HS-5 (cell line): ENCODE data around the gene SETD3.

Experiments
- DNase-seq: peaks from one replicate; pipeline ENCODE4 v3.0.0-alpha.2; 2012; ENCODE audit warnings: low read depth

SETD3 gene

DNA sequence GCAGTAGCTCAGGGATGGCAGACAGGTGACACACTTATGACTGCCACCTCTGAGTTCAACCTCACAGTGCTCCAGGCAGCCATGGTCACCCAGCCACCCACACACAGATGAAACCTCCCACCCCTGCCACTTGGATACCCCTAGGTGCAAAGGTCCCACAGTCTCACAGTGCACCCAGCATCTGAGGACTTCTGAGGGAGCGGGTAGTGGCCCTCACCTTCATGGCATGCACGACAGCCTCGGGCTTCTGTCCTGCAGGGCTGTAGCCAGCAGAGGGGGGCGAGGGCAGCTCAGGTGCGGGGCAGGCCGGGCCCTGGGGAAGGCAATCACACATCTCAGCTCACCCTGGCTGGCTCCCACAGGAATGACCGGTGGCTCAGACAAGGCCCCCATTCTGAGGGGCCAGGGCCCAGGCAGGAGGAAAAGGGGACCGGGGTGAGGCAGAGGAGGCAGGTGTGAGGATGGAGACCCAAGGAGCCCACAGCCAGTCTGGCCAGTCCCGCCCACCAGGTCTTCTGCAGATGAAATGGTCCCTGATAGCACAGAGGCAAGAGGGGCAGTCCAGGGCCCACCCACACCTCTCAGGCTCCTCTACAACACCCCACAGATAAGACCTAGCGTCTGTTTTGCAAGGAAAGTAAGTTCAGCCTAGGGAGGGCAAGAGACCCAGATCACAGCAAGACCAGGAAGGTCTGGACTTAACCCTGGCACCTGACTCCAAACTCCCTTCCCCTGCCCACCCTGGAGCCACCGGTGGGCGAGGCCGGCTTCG lies 36.4 kb upstream of the SETD3 start:
- DNase-seq: no peak

DNA sequence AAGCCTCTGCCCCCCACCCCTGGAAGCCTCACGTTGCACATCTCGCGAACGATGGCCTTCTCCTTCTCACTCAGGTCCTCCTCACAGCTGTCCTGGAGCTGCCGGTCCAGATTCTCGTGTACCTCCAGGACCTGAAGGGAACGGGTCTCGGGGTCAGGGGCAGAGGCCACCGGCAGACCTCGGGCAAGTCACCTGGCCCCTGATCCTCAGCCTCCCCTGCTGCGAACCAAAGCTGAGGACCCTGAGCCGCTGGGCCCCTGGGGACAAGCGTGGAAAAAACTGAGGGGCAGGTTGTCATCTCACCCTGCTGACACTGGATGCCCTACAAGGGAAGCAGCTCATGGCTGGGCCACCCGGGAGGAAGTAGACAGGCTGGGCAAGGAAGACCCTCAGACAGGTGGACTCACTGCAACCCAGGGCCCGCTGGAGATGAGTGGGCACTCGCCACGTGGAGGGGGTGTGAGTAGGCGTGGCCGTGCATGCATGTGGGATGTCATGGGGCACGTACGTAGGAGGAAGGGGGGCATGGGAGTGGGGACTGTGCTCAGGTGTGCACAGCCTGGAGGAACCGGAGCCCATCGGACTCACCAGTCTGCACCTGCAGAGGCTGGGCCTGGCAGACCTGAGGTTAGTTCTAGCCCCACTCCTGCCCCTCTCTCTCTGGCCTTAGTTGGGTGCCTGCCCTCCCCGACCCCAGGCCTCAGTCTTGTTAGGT lies 35.7 kb upstream of the SETD3 start:
- no peak for DNase-seq

DNA sequence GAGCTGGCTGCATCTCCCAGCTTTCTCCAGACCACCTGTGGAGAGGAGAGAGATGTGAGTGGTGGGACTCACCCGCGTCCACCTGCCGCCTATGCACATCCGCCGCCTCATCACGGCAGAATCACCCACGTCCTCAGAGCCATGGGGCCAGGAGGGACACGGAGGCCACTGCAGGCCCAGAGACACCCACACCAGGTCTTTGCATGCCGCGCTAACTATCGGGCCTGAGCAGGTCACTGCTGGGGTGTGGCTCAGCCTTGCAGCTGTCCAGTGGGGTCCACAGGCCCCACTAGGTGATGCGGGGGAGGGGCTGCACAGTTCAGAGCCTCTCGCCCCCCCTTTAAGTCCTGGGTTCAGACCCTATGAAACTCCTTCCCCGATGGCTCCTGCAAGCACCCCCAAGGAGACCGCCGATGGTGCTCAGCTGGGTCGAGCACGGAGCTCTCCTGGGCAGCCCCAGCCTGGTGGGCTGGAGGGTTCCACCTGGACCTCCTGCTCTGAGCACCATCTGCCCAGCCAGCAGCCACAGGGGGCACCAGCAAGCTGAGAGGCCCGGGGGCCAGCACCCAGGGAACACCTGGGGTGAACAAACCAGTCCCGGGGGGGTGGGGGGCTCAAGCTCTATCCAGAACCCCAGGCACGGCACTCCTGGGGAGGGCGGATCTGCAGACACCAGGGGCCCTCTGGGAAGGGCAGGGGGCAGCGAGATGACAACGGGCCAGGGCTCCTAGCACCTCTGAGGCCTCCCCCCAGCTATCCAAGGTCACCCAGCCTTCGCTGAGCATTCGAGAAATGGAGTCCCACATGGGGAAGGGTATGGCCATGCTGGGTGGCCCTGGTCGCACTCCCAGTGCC lies 34.9 kb upstream of the SETD3 start:
- no peak for DNase-seq

- DNase-seq: no peak
Observed at GRCh38 chr14:99514552-99515300, 34.1 kb upstream of the SETD3 start.

DNA sequence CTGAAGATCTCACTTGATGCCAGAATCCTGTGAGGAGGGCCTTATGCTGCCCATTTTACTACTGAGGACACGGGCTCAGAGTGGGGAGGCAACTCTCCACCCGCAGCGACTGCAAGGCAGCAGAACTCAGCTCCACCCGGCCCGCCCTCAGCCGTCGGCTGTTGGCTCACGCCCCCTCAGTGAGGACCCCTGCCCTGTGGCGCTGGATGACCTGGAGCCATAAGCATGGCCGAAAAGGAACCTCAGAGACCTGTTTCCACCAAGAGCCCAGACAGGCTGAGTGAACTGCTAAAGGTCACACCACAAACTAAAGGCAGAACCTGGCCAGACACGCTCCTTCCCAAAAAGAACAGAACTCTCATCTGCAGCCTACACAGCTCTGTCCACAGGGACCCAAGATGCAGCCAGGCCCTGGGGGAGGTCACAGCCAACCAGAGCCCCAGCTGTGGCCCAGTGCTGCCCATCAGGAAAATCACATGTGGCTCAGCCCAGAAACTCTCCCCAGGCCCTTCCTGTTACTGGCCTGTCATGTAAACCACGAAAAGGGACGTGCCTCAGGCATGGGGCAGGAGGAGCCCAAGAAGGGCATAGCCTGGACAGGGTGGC lies 33.4 kb upstream of the SETD3 start:
- no peak for DNase-seq

DNA sequence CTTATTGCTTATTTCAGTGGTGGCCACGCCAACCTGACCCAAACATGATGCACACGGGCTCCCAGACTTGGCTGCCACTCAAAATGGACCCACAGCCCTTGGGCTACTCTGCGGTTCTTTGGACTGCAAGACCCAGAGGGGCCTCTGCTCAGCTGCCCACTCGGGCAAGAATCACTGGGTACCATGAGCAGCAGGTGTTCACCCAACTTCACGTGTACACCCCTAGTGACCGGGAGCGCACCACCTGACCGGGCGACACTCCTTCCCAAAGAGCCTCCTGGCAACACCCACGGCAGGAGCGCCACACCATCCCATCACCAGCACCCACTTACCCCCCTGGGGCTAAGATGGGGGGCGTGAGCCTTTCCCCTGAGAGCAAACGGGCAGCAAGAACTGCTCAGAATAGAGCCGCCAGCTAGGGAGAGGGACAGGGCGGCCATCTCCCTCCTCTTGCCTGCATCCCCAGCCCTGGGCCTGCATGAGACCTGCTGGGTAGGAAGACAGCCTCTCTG lies 32.6 kb upstream of the SETD3 start:
- DNase-seq: no peak

- no peak for DNase-seq
Observed at GRCh38 chr14:99512571-99513182, 32.0 kb upstream of the SETD3 start.

DNA sequence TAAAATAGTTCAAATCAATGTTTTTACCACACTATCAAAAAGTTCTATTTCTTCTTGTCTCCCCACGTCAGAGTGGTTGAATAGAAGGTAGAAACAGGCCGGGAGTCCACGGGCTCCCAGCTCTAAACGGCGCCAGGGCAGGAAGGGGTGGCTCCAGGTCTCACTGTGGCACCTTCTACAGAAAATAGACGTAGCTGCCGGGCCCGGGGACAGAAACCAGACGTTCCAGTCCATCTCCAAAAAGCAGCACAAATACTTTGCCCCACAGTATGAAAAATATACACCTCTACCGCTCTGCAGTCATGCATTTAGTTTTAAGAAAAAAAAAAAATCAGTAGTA lies 31.4 kb upstream of the SETD3 start:
- DNase-seq: no peak

DNA sequence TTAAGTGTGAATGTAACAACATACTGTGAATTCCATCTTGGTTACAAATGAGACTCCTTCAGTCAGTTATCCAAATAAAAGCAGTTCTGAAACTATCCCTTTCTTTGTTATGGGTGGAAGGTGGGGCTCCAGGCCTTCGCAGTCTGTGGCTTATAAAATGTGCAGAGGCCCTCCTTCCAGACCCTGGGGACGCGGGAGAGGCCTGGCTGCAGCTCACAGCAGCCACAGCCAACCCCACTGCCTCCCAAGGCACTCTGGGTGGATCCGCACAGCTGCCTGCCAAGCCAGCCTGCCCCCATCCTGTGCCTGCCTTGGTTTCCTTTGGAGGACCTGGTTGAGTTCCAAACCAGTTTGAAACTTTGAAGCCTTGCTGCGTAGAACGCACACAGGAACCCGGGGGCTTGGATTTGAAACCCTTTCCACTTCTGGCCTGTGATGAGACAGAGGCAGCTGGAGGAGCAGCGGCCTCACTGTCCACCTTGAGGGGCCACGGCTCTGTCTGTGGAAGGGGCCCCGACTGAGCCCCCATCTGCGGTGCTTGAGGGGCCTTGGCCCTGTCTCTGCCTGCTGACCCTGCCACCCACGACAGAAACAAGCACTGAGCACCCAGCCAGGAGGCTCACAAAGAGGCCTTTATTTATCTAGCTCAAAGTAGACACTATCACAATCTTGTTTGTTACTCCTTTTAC lies 30.9 kb upstream of the SETD3 start:
- DNase-seq: no peak

DNA sequence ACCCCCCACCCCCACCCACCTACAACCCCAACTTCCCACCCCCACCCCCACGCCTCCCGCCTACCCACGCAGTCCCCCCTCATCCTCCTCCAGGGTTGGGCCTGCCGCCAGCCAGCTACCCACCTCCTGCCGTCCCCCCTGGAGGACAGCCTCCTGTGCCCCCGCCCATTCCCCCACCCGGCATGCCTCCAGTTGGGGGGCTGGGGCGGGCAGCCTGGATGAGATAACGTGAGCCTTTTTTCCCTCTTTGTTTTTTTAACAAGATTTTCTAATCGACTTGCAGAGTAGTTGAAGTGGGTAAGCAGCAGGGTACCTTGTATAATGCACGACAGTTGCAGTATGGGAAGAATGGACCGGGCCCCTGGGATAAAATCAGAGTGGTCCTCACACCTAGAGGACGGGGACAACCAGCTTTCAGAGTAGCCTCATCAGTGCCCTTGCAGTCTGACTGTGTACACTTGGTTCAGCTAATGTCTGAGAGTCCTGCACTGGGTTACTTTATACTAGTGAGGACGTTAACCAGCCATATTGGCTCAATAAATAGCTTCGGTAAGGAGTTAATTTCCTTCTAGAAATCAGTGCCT lies 30.0 kb upstream of the SETD3 start:
- no peak for DNase-seq

DNA sequence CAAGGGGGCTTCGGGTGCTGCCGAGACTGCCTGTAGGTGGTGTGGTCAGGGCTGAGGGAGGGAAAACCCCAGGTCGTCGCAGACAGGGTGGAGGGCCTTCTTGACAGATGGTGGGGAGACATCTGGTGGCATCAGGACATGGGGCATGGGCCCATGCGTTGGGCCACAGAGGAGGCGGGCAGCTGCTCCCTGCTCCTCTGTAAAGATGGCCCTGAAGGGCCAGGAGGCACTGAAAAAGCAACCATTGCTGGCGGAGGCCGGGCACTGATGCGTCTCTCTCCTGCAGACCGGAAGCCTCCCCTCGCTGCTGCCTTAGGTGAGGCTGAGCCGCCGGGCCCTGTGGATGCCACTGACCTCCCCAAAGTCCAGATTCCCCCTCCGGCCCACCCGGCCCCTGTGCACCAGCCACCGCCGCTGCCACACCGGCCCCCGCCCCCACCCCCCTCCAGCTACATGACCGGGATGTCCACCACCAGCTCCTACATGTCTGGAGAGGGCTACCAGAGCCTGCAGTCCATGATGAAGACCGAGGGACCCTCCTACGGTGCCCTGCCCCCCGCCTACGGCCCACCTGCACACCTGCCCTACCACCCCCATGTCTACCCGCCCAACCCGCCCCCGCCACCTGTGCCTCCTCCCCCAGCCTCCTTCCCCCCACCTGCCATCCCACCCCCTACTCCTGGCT lies 29.4 kb upstream of the SETD3 start:
- DNase-seq: no peak

GRCh38 chr14:99508896-99509629 lies 28.4 kb upstream of the SETD3 start:
- no peak for DNase-seq

DNA sequence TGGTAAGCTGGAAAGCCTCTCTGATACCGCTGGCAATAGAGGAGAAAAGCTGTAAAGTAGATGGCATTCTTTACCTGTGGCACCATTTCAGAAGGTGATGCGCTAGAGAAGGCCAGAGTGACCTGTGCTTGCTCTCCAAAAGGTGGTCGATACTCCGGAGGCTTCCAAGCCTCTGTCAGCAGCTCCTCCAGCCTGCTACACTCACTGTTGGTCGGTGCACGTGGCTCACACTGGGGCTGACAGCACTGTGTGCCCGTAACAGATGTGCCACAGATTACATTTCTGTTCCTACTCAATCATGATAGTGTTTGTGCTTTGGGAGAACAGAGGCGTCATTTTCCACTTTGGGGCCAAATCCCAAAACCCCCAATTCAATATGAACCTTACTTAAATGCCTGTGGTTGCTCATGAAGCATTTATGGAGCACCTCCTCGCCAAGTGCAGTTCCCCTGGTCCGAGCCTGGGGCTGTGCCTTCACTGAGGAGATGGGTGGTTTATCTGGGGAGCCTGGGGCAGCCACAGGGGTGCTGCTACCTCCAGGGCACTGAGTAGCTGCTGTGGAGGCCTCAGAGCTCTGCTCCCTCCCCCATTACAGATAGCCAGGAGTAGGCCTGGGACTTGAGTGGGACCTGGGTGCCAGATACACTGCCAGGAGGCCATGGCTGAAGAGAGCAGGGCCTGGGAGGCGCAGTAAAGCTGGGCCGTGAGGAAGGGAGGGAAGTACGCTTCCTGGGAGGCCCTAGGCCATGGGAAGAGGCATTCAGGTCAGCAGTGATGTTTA lies 27.4 kb upstream of the SETD3 start:
- no peak for DNase-seq

- no peak for DNase-seq
Observed at GRCh38 chr14:99506276-99506675, 25.6 kb upstream of the SETD3 start.

DNA sequence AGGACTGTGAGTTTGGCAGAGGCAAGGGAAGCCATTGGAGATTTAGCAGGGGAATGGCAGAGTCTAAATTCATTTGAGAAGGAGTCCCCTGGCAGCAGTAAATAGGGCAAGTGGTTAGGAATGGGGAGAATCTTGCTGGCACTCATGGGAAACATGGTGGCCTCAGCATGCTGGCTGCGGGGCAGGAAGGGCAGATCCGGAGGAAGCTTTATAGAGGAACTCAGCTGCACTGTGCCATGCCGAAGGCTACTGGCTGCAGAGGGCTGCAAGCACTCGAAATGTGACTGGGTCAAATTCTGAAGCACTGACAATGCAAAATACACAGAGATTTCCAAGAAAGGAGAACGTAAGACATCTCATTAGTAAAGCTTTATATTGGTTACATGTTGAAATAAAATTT lies 24.4 kb upstream of the SETD3 start:
- DNase-seq: no peak

- DNase-seq: no peak
Observed at GRCh38 chr14:99503848-99504453, 23.3 kb upstream of the SETD3 start.

DNA sequence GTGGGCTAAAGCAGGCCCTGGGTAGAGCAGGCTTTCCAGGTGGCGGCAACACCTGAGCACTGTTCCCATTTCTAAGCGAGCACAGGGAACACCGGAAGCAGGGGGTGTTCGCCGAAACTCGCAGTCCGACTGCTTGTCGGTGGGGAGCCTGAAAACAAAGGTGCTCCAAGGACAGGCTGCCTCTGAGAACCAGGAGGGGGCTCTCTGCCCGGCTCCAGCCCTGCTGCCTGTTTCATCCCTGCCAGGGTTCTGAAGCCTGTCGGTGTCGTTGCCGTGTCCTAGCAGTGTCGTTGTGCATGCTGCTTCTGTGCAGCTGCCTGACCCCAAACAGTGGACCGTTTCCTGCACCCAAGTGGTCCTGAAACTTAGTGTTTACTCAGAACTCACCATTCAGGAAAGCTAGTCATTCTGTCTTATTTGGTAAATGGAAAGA lies 22.3 kb upstream of the SETD3 start:
- DNase-seq: no peak

DNA sequence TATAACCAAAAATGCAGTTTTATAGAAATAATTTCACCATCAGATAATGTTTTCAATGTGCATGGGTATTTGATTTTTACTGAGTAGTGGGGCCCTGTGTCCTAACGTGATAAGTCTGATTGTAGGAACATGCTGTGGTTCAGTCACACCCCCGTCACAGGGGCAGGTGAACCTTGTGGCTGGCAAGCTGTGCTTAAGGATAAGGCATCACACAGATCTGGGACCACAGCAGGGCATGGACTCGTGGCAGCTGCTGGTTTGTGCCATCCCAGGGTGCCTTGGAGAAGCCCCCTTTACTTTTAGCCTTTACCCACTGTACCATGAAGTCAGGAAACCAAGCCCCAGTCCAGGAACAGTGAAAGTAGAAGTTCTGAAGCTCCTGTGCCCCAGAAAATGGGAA lies 17.2 kb upstream of the SETD3 start:
- no peak for DNase-seq
